HG03039 (cell line): Measurements from ENCODE around the gene MYO5A.
"Not testable (repeated sequence)": the region's sequence is repeated elsewhere in the genome, so short reads cannot be mapped to it uniquely, and the experiment has no call there.

Experiments
- ATAC-seq: cut with Tn5 transposase; IDR thresholded peaks from one replicate; pipeline ENCODE4 v1.9.1; 2021; ENCODE audit warnings: mild to moderate bottlenecking, moderate library complexity; ENCODE audit not compliant: unreplicated experiment

MYO5A gene

GRCh38 chr15:52466134-52466701 lies 62.5 kb downstream of the MYO5A start:
- ATAC-seq = peak; percentile 94

- ATAC-seq = peak; percentile 37
These were observed 64.2 kb downstream of the MYO5A start for GRCh38 chr15:52464478-52464877.

GRCh38 chr15:52464040-52464439 lies 64.6 kb downstream of the MYO5A start:
- no peak for ATAC-seq

- ATAC-seq = no peak
These were observed 65.0 kb downstream of the MYO5A start for GRCh38 chr15:52463638-52464037.

GRCh38 chr15:52462806-52463360 lies 65.8 kb downstream of the MYO5A start:
- ATAC-seq = no peak

GRCh38 chr15:52459701-52460100 lies 69.0 kb downstream of the MYO5A start:
- ATAC-seq = not testable (repeated sequence)

GRCh38 chr15:52459265-52459664 lies 69.4 kb downstream of the MYO5A start:
- ATAC-seq = not testable (repeated sequence)

- no peak for ATAC-seq
These were observed 80.4 kb downstream of the MYO5A start for GRCh38 chr15:52448011-52448890.

GRCh38 chr15:52445954-52446353 lies 82.7 kb downstream of the MYO5A start:
- ATAC-seq = no peak

GRCh38 chr15:52445553-52445952 lies 83.1 kb downstream of the MYO5A start:
- ATAC-seq = no peak

GRCh38 chr15:52443205-52443604 lies 85.5 kb downstream of the MYO5A start:
- not testable (repeated sequence) for ATAC-seq

- no peak for ATAC-seq
These were observed 86.8 kb downstream of the MYO5A start for GRCh38 chr15:52441841-52442240.

- no peak for ATAC-seq
These were observed 87.7 kb downstream of the MYO5A start for GRCh38 chr15:52440946-52441345.

- no peak for ATAC-seq
These were observed 88.3 kb downstream of the MYO5A start for GRCh38 chr15:52440414-52440813.

- no peak for ATAC-seq
These were observed 89.2 kb downstream of the MYO5A start for GRCh38 chr15:52439470-52439869.

- ATAC-seq = not testable (repeated sequence)
These were observed 89.6 kb downstream of the MYO5A start for GRCh38 chr15:52439042-52439441.

- no peak for ATAC-seq
These were observed 90.6 kb downstream of the MYO5A start for GRCh38 chr15:52438047-52438446.

- no peak for ATAC-seq
These were observed 91.0 kb downstream of the MYO5A start for GRCh38 chr15:52437646-52438045.

- no peak for ATAC-seq
These were observed 91.7 kb downstream of the MYO5A start for GRCh38 chr15:52436981-52437380.

- no peak for ATAC-seq
These were observed 93.8 kb downstream of the MYO5A start for GRCh38 chr15:52434885-52435284.

GRCh38 chr15:52428297-52428696 lies 100.4 kb downstream of the MYO5A start:
- no peak for ATAC-seq

GRCh38 chr15:52427804-52428203 lies 100.9 kb downstream of the MYO5A start:
- ATAC-seq = no peak
